CD4-positive, alpha-beta T cell treated with Interleukin-15 for 1 hour (primary cell): ENCODE results near the gene FBLN5.
"Not testable (repeated sequence)": the region's sequence is repeated elsewhere in the genome, so short reads cannot be mapped to it uniquely, and the experiment has no call there.

ENCODE experiments used
- DNase-seq: peaks from one replicate; pipeline ENCODE4 v3.0.0-alpha.2; 2020

FBLN5 gene

GRCh38 chr14:91904483-91904882 lies 43.0 kb downstream of the FBLN5 start:
- no peak for DNase-seq

DNA sequence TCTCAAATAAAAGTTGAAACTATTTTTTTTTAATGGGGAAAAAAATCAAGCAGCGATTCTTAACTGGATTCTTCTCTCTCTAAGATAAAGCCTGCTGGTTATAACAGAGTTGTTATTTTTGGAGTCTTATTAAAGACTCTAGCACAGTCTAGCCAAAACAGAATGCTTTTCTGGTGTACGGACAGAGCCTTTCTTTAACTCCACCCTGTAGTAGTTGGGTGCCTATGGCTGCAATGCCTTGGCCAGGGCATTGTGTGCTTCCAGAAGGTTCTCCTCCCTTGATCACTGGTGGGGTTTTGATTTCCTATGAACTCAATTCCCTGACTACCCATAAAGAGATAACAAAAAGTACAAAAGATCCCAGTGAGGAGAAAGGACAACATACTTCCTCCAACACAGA lies 44.4 kb downstream of the FBLN5 start:
- DNase-seq = no peak

GRCh38 chr14:91902336-91902735 lies 45.2 kb downstream of the FBLN5 start:
- DNase-seq = no peak

GRCh38 chr14:91901449-91902226 lies 45.9 kb downstream of the FBLN5 start:
- no peak for DNase-seq

- DNase-seq = no peak
Observed at GRCh38 chr14:91899806-91900205, 47.7 kb downstream of the FBLN5 start.

DNA sequence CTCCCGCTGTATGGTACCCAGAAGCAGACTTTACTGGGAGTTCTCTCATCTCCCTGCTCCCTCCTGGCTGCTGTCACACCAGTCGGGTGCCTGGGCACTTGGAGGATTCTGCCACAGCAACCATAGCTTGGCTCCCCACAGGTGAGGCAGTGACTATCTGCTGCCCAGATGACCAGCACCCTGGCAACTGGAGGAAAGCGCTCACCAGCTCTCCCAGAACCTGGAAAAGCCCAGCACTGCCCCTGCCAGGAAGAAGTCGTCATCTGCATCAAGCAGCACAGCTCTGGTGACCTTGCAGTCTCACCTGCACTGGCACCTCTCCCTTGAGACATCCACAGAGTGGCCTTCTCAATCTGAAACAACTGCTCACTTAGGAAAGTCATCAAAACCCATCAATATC lies 48.3 kb downstream of the FBLN5 start:
- no peak for DNase-seq

DNA sequence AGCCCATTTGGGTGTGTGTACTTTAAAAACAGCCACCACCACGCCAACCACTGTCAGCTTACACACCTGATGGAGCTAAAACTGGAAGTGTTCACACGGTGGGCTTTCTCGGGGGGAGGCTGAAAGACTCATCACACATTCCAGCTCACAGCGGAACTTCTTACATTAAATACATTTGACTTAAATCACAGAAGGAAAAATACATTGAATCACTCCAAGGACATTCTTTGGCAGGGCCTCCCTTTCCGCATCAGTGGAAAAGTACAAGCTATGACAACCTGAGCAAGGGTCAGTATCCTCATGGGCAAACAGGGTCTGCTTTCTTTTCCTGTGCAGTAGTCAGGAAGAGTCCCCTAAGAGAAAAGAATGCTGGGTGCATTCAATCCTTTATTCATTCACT lies 49.1 kb downstream of the FBLN5 start:
- no peak for DNase-seq

DNA sequence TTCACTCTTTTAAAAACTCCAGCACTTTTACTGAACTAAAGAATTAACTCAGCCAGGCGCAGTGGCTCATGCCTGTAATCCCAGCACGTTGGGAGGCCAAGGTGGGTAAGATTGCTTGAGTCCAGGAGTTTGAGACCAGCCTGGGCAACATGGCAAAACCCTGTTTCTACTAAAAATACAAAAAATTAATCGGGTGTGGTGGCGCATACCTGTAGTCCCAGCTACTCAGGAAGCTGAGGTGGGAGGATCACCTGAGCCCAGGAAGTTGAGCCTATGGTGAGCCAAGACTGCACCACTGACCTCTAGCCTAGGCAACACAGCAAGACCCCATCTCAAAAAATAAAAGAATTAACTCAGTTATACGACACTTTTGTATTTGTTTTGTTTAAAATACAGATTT lies 49.8 kb downstream of the FBLN5 start:
- DNase-seq = not testable (repeated sequence)

DNA sequence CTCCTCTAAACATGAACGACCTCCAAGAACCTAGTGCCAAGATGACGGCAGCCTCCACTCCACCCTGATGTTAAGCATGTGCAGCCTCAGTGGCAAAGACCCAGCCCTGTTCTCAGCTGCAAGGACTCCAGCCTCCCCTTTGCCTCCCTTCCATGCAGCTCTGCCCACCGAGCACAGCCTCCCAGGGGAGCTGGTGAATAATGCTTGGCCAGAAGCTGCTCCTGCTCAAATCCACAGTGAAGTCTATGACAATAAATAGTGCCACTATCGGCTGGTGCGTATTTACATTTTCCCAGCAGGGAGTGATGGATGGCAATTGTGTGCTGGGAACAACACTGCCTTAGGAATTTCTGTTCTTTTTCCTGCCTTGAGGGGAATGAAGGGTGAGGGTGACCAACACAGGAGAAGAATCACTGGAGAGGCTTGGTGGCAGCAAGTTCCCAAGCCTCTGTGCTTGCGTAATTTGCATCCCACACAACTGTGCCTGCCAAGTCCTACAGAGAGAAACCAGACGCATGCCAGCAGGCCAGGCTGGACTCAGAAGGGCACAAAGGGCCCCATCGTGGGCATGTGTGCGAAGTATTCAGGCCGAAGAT lies 50.3 kb downstream of the FBLN5 start:
- no peak for DNase-seq

GRCh38 chr14:91896419-91896818 lies 51.1 kb downstream of the FBLN5 start:
- DNase-seq = no peak

DNA sequence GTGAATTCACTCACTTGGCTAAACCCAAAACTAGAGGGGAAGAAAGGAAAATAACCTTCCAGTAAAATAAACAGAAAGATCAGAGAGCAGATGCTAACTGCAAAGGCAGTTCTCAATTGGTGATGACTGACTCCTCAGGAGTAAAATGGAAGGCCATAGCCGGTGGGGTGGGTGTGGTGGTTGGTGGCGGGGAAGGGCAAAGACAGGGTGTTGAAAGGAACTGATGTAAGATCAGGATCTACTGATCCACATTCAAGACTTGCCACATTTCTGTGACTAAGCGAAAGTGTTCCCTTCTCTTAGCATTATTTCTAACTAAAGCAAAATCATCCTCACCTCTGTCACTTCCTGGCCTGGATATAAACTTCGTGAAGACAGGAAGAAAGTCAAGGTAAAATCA lies 53.8 kb downstream of the FBLN5 start:
- DNase-seq = no peak

DNA sequence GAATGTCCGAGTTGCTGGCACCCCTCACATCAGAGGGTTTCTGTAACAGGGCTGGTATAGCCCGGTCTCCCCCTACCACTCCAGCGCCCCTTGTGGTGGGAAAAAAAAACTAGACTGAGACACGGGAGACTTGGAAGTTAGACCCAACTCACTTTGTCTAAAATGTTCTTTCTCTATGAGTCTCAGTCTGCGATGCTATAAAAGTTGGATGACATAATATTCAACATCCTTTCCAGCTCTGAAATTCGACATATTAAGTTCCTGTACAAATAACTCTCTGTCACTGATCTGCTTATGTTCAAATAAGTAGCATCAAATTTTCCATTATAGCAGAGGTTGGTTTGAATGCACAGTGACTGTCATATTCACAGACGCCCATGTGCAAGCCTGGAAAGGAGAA lies 54.5 kb downstream of the FBLN5 start:
- DNase-seq = no peak

DNA sequence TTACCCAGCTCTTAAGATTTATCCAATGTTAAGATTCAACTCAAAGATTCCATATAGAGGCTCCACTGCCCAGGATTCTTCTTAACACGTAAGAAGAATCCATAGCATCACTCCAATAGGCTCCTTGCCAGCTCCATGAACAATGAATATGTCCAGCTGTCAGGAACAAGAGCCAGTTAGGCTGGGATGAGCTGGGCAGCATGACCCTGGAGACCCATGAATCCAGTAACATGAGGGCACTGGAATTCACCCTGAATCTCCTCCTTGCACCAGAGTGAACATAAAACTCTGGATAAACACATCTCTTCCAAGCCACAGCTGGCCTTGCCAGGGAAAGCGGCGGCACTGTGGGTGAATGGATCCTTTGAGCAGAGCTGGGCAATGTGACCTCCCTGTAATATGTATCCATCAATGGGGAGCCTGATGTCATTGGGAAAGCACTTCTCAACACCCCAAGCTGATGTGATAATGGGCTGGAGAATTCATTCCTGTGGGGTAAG lies 55.7 kb downstream of the FBLN5 start:
- DNase-seq = no peak

DNA sequence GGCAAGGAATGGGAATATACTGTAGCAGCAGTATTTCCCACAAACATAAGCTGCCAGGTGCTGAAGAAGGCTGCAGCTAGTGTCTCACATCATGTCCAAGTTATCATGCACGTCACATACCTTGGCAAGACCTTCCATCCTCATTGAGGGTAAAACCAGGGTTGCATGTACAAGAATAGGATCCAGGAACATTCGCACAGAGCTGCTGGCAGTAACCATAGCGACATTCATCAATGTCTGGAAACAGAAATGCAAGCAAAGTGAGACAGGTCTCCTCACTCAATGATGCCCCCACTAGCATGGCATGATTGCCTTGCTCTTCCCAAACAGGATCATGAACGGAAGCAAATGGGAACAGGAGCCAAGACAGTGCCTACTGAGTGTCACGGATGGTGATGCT lies 56.4 kb downstream of the FBLN5 start:
- no peak for DNase-seq

- no peak for DNase-seq
Observed at GRCh38 chr14:91890291-91890749, 57.2 kb downstream of the FBLN5 start.

DNA sequence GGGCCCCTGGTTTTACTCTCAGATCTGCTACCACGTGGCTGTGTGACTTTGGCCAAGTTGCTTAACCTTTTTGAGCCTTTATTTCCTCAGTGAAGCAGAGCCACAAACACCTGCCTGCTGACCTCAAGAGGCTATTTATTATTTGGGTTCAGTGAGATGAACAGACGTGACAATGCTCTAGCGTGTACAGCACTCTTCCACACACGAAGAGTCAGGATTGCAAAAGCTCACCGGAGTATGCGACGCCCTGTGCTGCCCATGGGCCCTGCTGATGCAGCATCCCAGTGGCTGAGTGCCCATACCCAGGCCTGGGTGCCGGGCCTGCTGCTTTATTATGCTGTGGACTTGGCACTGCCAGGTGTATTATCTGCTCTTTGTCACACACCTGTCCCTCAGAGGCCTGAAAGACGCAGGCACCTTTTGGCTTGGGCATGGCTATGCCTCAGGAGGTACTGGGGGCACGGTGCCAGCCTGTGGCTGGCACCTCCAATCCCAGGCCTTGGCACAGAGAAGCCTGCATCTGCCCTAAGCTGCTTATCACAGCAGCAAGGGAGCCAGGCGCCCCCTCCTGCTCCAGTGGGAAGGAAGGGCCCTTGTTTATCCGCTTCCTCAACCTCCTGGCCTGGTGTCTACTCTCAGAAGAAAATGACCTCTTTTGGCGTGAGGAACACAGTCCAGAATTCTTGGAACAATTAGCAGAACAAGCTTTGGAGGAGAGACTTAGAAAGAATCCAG lies 57.9 kb downstream of the FBLN5 start:
- DNase-seq = no peak

DNA sequence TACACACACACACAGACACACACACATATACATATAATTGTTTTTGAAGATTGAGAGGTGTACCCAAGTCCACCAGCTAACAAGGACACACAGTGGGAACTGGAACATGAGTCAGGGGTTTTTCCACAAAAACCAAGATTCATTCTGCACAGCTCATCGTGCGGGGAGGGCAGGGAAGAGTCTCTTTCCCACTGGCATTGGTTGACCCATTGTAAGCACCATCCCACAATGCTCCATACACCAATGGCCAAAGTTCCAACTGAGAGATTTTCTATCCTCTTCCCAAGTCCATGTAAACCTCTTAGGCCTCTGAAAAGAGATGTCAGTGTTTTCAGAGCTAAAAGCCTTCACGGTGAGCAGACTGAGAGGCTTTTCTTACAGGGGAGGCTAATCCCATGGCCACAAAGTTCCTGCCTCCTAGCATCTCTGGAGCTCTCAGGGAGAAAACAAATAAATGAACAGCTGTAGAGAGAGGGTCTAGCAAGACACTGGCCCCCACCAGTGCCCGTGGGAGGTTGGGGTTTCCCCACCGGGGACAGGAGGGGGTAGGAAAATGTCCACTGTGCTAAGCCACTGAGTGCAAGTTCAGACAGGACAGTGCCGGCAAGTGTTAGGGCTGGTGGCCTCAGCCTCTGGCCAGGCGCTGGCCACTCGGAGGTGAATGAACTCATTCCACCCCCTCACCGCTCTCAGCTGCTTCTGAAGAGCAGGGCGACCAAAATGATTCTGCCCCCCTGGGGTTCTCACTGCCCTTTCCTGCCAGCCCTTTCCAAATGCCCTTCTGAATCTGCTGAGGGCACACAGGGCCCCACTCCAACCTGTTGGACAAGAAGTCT lies 58.6 kb downstream of the FBLN5 start:
- no peak for DNase-seq

DNA sequence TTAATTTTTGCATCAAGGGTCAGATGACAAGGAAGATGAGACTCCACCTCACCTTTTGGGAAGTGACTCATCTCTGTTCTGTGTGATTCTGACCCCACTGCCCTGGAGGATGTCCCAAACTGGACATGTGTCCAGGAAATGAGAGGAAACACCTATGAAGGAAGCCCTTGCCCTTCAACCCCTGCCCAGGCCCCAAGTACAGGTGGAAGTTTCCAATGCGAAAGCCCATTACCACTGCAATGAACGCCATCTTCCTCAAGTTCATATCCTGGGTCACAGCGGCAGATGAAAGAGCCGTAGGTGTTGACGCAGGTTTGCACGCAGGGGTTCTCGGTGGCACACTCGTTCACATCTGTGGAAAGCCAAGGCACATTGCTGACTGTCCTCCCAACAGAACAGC lies 60.5 kb downstream of the FBLN5 start:
- DNase-seq = no peak

DNA sequence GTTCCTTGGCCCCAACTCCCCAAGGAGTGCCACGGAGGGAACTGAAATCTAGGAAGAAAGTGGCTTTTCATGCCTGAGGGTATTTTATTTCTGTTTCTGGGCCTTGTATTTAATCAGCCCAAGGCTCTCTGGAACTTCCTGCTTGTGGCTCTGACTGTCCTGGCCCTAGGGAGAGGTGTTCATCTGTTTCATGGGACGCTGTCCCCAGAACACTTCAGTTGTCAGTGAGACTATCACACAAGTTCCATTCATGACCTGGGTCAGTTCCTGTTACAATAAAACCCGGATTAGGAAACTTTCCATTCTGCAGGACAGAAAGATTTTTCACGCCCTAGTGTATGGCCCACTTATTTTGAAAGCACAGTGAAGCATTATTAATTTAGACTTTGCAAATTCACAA lies 61.7 kb downstream of the FBLN5 start:
- DNase-seq = no peak

DNA sequence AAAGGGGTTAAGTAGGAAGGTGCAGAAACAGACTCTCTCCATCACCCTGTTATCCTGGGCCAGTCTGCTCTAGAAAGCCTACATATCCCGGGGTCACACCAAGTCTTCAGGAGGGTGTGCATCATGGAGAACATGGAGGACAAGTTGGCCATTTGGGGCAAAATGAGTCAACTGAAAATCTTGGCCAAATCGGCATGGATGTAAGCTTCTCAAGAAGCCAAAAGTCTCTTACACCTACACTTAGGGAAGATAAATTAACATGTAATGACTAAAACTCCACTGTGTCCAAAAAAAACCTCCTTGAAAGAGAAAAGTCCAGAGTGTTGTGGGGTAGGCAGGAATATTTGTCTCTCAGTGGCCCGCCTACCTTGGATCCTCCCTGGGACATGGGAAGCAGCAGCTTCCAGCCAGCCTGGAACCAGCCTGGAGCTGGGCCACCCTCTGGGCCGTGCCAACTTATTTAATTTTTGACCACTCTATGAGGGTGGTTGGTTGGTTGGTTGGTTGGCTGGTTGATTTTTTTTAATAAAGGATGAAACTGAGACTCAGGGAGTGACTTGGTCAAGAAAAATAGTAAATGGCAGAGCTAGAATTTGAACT lies 62.3 kb downstream of the FBLN5 start:
- DNase-seq = no peak

- no peak for DNase-seq
Observed at GRCh38 chr14:91884664-91885063, 62.8 kb downstream of the FBLN5 start.

GRCh38 chr14:91883753-91884152 lies 63.7 kb downstream of the FBLN5 start:
- DNase-seq = no peak

GRCh38 chr14:91882776-91883175 lies 64.7 kb downstream of the FBLN5 start:
- DNase-seq = no peak
